Suprapubic skin (tissue), 3 donors: ENCODE results near the gene GCSH.

Source experiments
- CTCF ChIP-seq, 2 donors: fragments of 200-600 bp in 1 of 2; fragments of 450-650 bp in 1 of 2; sonication (generic) in 1 of 2; IDR thresholded peaks; one replicate each; pipeline ENCODE4 v1.5.1; 2016 to 2019; ENCODE audit warnings: antibody characterized with exemption in 2 of 2, mild to moderate bottlenecking in 1 of 2, moderate library complexity in 1 of 2
- POLR2A ChIP-seq, 2 donors: fragments of 450-650 bp; IDR thresholded peaks; one replicate each; pipeline ENCODE4 v1.6.1; 2017; ENCODE audit warnings: antibody characterized with exemption in 2 of 2, mild to moderate bottlenecking in 2 of 2, moderate library complexity in 2 of 2

DNA sequence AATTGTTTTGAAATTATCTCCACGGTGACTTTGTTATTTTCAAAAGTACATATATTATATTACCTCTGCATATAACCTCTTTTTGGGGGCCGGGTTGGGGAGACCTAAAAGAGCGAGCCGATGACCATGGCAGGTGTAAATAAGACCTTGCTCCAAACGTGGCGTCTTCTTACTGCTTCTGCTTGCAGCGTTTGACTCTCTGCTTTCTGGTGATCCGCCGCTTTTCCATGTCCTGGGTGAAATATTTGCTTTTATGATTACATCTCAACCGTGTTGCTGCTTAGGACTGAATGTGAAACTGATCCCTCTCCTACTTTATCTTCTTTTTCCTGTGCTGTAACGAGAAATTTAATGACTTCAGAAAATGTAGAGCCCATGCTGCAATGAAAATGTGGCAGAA is 42.4 kb downstream of the GCSH start:
- TF ChIP-seq CTCF (IDR thresholded peaks at IDR 0.05), result no peak
- TF ChIP-seq POLR2A (IDR thresholded peaks at IDR 0.05), result no peak
